HG03439 (cell line): Measurements from ENCODE around the gene PCK2.
A peak's percentile ranks its signal among the peaks of the same experiment; 100 is the strongest.

Experiments used
- ATAC-seq: cut with Tn5 transposase; IDR thresholded peaks from one replicate; pipeline ENCODE4 v1.9.1; 2021; ENCODE audit warnings: mild to moderate bottlenecking, moderate library complexity; ENCODE audit not compliant: unreplicated experiment

The PCK2 gene

DNA sequence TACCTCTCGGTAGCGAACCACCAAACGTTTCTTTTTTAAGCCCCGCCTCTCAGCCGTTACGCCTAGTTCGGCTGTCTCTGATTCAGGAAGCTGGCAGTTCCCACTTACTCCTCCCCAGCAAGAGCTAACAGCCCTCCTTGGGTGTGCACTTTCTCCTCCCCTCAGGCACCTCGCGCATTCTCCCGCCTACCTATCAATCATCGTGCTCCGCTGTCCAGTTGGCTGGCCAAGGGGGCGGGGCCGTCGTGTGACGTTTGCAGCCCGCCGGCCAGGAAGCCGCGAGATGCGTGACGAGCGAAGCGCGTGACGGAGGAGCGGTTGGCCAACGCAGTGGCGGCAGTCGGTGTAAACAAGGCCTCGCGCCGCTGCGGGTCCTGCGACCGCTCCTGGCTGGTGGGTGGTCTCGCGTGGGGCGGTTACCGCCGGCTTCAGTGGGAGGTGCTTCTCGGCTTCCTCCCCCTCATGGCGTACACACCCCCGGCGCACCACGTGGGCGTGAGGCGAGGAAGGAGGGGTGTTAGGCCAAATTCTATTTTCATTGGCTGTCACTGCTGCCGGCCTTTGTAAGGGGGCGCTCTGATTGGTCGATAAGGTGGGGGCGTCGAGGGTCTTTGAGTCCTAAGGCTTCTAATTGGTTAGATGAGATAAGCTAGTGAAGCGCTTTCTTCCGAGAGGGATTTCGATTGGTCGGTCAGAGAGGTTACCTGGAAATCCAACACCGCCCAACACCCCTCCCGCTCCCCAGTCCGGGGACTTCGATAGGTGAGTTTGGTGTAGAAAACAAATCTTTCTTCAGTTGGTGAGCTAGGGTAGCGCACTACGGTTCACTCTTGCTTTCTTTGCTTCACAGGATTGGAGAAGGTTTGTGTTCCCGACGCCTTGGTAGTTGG, 20.7 kb downstream of the PCK2 start, which contains the start of the genes DCAF11 and NRL:
Gene DCAF11, plus strand, starts transcription at position 246 of the 890 bp plus-strand sequence. CDS start 818 bp downstream, outside the sequence.
Gene NRL, minus strand, starts transcription at position 418 of the 890 bp plus-strand sequence. CDS start 32,101 bp downstream, outside the sequence.
- peak; percentile 80 for ATAC-seq

DNA sequence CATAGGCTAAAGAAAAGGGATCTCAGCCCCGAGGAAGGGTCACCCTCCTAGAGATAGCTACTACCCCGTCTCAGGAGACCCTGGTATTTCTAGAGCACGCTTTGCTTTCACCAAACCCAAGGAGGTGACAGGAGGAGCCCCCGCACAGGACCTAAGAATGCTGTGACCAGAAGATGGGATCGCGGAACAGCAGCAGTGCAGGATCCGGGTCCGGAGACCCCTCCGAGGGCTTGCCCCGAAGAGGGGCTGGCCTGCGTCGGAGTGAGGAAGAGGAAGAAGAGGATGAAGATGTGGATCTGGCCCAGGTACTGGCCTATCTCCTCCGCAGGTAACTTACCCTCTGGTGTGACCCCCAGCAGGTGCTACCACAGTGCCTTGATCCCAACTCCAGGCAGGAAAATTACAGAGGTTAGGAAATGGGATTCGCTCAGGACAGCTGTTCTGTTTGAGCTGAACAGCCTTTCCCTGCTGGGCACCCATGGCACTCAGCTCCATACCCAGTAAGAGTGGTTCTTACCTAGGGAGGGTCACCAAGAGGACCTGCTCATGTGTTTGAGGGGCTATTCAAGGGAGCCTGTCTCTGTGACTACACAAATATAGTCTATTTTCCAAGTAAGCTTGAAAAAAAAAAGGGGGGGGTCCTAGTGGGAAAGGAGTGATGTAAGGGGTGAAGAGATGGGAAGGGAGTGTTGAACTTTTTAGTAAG, 21.5 kb downstream of the PCK2 start:
- no peak for ATAC-seq

DNA sequence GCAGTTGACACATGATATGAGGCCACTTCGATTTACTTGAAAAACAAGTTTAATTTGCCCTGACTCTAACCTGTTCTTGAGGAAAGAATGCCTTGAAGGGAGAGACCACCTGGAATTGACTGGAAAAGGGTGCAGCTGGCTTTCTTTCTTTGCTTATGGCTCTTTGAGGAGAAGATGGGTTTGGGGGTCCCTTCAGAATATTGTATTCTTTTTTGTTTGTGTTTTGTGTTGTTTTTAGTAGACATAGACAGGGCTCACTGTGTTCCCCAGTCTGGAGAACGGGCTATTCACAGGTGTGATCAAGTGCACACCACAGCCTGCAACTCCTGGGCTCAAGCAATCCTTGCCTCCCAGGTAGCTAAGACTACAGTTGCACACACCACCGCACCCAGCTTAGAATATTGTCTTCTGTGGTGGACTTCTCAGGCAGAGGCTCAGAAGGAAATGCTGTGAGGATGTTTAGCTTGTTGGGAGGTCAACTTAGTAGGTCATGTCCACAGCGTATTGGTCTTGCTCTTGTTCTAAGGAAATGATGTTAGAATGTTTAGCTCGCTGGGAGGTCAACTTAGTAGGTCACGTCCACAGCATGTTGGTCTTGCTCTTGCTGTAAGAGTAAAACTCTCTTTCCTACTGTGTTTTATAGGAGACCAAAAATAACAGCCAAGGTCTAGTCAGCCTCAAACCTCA, 22.2 kb downstream of the PCK2 start:
- no peak for ATAC-seq

DNA sequence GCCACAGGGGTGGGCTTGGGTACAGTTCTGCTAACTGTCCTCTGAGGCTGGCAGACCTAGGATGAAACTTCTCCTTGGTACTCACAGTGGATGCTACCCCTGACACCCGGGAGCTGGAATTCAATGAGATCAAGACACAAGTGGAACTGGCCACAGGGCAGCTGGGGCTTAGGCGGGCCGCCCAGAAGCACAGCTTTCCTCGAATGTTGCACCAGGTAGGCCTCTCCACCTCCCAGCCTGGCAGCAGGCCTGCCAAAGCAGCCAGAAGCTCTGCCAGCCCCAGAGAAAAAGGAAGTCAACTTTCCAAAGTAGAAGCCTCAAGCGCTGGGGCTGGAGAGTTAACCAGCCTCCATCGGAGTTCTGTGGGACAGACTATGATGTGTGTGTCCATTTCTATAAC, 23.1 kb downstream of the PCK2 start:
- ATAC-seq = no peak

DNA sequence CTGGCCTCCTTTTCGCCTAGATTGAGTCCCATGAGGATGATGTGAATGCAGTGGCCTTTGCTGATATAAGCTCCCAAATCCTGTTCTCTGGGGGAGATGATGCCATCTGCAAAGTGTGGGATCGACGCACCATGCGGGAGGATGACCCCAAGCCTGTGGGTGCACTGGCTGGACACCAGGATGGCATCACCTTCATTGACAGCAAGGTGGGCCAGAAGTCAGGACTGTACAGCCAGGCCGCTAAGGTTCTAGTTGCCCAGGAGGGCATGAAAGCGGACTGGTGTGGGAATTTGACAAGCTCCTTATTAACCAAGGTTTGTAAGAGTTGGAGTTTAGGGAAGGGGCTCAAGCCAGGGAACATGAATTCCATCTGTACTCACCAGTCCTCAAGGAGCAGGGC, 25.6 kb downstream of the PCK2 start:
- ATAC-seq = no peak

DNA sequence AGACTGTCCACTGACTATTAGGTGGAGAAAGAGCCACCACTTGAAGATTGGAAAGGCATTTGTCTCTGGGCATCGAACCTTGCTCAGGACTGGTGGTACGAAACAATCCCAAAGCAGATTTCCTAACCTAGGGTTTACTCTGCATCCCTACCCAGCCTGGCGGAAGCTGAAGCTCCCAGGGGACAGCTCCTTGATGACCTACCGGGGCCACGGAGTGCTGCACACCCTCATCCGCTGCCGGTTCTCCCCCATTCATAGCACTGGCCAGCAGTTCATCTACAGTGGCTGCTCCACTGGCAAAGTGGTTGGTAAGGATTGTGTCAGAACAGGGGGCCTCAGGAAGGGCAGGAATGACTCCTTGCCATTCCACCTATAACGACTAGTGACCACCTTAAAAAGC, 27.1 kb downstream of the PCK2 start:
- ATAC-seq = no peak

DNA sequence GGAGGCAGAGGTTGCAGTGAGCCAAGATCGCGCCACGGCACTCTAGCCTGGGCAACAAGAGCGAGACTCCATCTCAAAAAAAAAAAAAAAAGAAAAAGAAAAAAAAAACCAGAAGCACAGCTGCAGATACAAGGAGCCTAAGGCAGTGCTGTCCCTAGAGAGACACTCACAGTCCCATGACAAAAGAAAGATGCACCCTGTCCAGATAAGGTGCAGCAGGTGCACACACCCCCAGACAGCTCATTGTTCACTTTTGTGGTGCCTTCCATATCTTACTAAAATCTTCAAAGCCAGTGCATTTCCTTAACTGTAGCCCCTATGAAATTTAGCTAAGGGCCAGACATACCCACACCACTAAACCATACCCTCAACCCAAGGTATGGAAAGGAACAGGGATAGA, 28.3 kb downstream of the PCK2 start:
- ATAC-seq = no peak

DNA sequence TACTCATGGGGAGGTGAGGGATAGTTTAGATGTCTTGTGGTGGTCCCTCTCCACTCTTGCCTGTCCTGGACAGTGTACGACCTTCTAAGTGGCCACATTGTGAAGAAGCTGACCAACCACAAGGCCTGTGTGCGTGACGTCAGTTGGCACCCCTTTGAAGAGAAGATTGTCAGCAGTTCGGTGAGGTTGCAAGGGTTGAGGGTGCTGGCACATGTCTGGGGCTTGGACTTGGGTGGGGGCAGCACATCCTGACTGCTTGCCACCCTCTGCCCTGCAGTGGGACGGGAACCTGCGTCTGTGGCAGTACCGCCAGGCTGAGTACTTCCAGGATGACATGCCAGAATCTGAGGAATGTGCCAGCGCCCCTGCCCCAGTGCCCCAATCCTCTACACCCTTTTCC, 28.8 kb downstream of the PCK2 start:
- no peak for ATAC-seq

DNA sequence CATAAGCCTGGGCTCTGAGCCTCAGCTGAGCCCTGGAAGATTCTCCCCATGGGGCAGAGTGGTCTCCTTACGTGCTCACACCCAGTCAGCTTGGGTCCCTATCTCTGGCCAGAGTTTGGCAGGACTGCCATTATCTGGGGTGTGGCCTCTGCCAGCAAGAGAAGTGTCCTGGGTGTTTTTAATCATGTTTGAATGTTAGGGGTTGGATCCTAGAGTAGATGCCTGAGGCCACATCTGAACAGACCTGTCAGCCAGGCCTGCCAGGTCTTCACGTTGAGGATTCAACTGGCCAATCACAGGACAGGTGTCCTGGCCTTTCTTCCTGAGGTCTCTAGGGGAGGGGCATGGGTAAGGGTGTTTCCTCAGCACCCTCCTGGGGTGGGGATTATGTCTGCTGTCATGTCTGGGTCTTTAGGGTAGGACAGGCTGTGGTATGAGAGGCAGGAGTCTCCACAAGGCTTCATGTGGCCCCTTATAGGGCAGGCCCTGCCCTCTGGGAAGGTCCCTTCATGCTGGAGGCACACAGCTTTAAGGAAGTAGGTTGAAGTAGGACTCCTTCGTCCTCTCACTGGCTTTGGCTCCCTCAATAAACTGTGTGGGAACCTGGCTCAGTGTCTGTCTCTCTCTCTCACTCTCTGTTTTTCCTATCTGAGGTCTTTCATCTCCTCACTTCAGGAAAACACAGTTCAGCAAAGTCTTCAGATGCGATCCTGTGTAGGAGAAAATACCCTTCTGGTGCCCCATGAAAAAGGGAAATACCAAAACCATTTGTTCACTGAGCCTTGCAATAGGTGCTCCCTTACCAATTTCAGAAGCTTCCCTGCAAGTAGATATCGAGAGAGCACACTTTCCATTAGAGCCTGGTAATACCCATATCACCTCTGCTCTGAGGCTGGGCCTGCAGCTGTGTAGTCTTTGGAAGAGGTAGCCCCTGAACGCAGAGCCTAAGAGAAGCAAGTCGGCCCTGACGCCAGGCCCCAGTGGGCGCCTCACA, 29.6 kb downstream of the PCK2 start:
- ATAC-seq = no peak

DNA sequence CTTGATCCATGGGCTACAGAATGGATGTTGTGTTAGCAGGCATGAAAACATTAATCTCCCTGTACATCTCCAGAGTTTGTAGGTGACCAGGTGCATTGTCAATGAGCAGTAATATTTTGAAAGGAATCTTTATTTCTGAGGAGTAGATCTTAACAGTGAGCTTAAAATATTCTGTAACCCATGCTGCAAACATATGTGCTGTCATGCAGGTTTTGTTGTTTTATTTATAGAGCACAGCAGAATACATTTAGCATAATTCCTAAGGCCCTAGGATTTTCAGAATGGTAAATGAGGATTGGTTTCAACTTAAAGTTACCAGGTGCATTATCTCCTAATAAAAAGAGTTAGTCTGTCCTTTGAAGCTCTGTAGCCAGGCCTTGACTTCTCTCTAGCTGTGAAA, 32.8 kb downstream of the PCK2 start:
- no peak for ATAC-seq

DNA sequence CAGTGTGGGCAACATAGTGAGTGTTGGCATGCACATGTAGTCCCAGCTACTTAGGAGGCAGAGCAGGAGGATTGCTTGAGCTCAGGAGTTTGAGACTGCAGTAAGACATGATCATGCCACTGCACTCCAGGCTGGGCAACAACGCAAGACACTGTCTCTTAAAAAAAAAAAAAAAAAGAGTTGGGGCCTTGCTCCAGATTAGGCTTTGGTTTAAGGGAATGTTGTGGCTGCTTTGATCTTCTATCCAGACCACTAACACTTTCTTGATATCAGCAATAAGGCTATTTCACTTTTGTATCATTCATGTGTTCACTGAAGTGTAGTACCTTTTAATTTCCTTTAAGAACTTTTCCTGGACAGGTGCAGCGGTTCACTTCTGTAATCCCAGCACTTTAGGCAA, 33.6 kb downstream of the PCK2 start:
- ATAC-seq = no peak

DNA sequence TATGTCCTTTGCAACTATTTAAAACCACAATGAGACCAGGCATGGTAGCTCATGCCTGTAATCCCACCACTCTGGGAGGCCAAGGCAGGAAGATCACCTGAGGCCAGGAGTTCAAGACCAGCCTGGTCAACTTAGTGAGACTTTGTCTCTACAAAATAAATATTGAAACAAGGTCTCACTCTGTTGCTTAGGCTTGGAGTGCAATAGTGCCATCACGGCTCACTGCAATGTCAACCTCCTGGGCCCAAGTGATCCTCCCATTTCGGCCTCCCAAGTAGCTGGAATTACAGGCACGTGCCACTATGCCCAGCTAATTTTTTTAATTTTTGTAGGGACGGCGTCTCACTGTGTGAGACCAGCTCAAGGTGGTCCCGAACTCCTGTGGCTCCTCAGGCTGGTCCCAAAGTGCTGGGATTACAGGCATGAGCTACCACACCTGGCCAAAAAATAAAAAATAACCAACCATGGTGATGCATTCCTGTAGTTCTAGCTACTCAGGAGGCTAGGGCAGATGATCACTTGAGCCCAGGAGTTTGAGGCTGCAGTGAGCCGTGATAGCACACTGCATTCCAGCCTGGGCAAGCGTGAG, 35.4 kb downstream of the PCK2 start:
- ATAC-seq = no peak

DNA sequence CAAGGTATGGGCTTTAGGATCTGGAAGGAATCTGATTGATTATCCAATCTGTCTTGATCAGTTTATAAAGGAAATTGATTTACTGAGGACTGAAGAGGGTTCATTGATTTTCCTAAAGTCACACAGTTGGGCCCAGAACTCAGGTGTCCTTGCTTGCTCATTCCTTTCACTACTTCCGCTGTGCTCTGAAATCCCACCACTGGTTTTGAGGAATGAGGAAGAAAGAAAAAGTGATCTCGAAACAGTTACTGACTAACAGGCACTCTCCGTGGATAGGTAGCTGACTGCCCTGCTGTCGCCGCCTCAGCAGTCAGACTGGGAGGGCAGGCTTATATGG, 36.2 kb downstream of the PCK2 start, which contains the start of gene FITM1:
Gene FITM1, plus strand, starts transcription at position 280 of the 337 bp plus-strand sequence. CDS start 905 bp downstream, outside the sequence.
- ATAC-seq = no peak

DNA sequence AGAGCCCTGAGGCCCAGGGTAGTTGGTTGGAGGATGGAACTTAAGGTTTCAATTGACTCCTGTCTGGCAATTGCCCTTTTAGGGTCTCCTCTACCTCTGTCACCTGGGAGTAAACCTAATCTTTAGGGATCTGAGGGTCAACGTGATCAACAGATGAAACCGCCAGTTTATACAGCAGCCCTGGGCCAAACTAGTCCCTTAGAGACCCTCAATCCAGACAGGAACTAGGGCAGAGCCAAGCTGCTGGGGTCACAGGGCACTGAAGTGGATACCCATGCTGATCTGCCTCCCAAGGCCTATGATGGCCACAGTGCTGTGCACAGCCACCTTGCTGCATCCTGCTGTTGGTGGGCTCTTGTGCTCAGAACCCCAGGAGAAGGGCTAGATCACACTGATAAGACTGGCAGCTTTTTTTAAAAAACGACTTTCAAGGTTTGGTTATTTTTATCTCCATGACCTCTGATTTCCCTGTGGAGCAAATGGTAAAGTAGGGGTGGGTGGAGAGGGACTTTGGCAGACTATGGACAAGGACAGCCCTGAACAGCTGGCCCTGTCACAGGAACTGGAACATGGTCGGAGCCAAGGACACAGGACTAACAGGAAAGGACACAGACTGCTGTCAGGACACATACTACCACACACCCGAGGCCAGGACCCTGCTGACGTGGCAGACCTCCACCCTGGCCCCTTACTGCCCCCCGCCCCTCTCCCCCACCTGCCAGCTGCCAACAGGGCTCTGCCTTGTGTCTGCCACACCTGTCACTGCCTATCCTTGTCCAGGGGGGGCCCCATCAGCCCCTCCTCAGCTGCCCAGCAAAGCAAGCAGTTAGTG, 36.8 kb downstream of the PCK2 start:
- no peak for ATAC-seq

DNA sequence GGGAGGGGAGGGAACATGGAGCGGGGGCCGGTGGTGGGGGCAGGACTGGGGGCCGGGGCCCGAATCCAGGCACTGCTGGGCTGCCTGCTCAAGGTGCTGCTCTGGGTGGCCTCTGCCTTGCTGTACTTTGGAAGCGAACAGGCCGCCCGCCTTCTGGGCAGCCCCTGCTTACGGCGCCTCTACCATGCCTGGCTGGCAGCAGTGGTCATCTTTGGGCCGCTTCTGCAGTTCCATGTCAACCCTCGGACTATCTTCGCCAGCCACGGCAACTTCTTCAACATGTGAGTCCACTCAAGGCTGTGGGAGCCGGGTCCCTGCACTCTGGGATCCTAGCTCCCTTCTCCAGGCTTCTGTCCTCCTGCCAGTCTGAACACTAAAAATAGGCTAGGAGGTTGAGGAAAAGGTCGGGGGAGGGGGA, 37.4 kb downstream of the PCK2 start:
- ATAC-seq = no peak

DNA sequence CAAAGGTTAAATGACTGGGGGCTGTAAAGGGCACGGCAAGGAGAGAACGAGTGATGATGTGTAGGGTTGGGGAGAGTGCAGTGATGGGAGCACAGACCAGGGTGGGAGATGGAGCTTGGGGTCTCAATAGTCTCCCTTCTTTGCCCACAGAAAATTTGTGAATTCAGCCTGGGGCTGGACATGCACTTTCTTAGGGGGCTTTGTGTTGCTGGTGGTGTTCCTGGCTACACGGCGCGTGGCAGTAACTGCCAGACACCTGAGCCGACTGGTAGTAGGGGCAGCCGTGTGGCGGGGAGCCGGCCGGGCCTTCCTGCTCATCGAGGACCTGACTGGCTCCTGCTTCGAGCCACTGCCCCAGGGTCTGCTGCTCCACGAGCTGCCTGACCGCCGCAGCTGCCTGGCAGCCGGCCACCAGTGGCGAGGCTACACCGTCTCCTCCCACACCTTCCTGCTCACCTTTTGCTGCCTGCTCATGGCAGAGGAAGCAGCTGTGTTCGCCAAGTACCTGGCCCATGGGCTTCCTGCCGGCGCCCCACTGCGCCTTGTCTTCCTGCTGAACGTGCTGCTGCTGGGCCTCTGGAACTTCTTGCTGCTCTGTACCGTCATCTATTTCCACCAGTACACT, 38.1 kb downstream of the PCK2 start:
- ATAC-seq = no peak

DNA sequence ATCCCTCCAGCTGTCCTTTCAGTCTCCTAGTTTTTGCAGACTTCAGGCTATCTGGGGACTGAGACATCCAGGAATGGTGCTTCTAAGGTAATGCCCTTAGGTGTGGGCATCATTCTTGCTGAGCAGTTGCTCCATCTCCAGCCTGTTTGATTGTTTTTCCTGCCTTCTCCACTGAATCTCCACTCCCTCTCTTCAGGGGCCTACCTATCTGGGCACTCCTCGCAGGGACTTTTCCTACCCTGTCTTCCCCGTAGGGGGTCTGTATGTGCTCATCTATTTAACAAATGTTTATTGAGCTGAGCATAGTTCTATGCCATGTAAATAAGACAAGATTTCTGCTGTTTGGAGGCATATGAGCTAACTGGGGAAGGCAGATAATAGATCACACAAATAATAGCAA, 38.9 kb downstream of the PCK2 start:
- no peak for ATAC-seq

DNA sequence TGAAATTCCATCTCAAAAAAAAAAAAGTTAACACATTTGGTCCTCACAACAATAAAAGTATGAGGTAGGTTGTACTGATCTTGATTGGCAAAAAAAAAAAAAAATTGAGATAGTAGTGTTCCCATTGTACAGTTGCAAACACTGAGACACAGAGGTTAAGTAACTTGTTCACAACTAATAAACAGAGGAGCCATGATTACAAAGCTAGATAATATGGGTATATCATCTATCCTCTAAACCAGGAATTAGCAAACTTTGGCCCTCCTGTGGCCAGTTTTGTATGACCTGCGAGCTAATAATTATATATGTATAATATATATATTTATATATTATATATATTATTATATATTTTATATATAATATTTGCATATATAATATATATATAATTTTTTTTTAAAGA, 39.6 kb downstream of the PCK2 start:
- no peak for ATAC-seq

DNA sequence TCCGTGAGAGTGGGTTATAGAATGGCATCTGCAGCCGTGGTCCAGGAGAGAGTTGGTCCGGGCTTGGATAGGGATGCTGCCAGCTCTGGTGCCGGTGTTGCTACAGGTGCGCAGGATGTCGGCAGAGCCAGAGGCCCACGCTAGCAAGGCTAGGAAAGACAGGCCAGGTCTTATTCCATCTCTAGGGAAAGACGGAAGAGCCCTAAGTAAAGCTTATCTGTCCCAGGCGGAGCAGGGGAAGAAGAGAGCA, 41.4 kb downstream of the PCK2 start:
- ATAC-seq = peak; percentile 1
